Neural cell (in vitro differentiated cells): ENCODE measurements around the gene VSTM4.

Experiments
- CTCF ChIP-seq: fragments of 450-650 bp; IDR thresholded peaks from 2 replicates; pipeline ENCODE4 v1.5.1; 2014; ENCODE audit warnings: antibody characterized with exemption, mild to moderate bottlenecking, moderate library complexity; ENCODE audit not compliant: poor library complexity, severe bottlenecking
- EP300 ChIP-seq: fragments of 450-650 bp; conservative IDR thresholded peaks from 2 replicates; pipeline ENCODE4 v1.6.1; 2014; ENCODE audit warnings: antibody characterized with exemption, mild to moderate bottlenecking, moderate library complexity; ENCODE audit not compliant: poor library complexity, severe bottlenecking
- EZH2 ChIP-seq: fragments of 200-600, 300-800 bp; shearing (Covaris generic), sonication (generic); IDR thresholded peaks from 2 replicates; pipeline ENCODE4 v1.6.1; 2014; ENCODE audit warnings: antibody characterized with exemption, low read length, borderline replicate concordance, mild to moderate bottlenecking; ENCODE audit not compliant: insufficient read depth, poor library complexity, severe bottlenecking
- POLR2AphosphoS5 ChIP-seq: IDR thresholded peaks from 2 replicates; pipeline ENCODE4 v1.6.1; 2012
- RAD21 ChIP-seq: fragments of 450-650 bp; conservative IDR thresholded peaks from 2 replicates; pipeline ENCODE4 v1.6.1; 2014; ENCODE audit warnings: antibody characterized with exemption, mild to moderate bottlenecking, moderate library complexity
- SMC3 ChIP-seq: fragments of 450-650 bp; conservative IDR thresholded peaks from 2 replicates; pipeline ENCODE4 v1.6.1; 2014; ENCODE audit warnings: antibody characterized with exemption, mild to moderate bottlenecking, moderate library complexity; ENCODE audit not compliant: poor library complexity
- TAF1 ChIP-seq: IDR thresholded peaks from 2 replicates; pipeline ENCODE4 v1.6.1; 2012; ENCODE audit warnings: low read depth

- no peak for TF ChIP-seq CTCF
- TF ChIP-seq POLR2AphosphoS5: no peak
- no peak for TF ChIP-seq EZH2
- no peak for TF ChIP-seq EP300
- no peak for TF ChIP-seq SMC3
- TF ChIP-seq TAF1: no peak
- TF ChIP-seq RAD21: no peak
These were observed 23.7 kb downstream of the VSTM4 start for GRCh38 chr10:49091450-49092210.
